ENCODE results near the gene ZSCAN23. TPM values are rescaled to one million over a fixed set of nuclear protein-coding genes. Genes with fewer than 3 reads are reported as not detected.

Gene ZSCAN23
- not detected in 5 replicates for total RNA-seq (2022; extraction: Qiagen RNA extraction)

GRCh38 chr6:28443112-28443773, at the start of gene ZSCAN23:
ZSCAN23 (minus strand) TSS chr6:28443491; CDS start chr6:28436266, 7,225 bp downstream.

DNA sequence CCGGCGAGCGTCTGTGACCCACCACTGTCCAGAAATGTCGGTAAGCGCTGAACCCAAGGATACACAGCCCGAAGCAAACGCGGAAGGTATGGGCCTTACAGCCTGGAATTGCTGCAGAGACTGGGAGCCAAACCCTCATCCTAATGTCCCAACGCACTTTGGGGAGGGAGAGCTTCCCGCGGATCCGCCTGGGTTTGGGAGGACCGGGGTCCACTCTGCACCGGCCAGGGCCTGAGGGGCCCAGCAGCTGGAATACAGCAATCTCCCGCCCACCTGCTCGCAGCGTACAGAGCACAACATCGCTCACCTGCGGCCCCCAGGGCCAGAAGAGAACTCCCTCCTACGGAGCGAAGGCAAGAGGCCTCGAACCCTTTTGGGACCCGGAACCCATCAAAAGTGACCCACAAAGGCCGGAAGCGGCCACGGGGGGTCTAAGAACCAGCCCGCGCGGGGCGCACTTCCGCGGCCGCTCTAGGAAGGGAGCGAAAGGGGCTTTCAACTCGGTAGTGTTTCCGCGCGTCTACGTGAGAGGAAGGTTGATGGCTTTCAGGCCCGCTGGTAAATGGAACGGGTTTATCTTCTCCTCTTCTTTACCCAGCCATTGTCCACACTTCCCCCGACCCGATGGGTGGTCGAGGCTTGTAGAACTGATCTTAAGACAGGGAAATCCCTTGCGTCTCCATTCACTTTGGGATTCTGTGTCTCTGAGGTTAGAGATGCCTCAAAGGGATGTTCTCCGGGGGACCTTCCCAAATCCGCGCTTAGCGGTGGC, 43.8 kb downstream of the ZSCAN23 start, which contains the start of gene ZSCAN12:
Gene ZSCAN12, minus strand, starts transcription at position 398 of the 772 bp plus-strand sequence. CDS start 1,342 bp downstream, outside the sequence.

Other genes with a start within 250 kb of the ZSCAN23 start
- gene ZSCAN9, start 218.2 kb downstream of the ZSCAN23 start, total RNA-seq (2022; extraction: Qiagen RNA extraction) = 5.8 to 8.2 TPM (median 7.4 TPM) in 5 replicates
- 2.2 to 3.1 TPM (median 2.5 TPM) in 5 replicates for gene ZKSCAN4, start 191.2 kb downstream of the ZSCAN23 start, total RNA-seq (2022; extraction: Qiagen RNA extraction)
- not detected in 5 replicates for gene NKAPL, start 184.2 kb downstream of the ZSCAN23 start, total RNA-seq (2022; extraction: Qiagen RNA extraction)
- gene ZSCAN26, start 176.3 kb downstream of the ZSCAN23 start, total RNA-seq (2022; extraction: Qiagen RNA extraction) = 3.6 to 6.9 TPM (median 5.3 TPM) in 5 replicates
- gene PGBD1, start 161.9 kb downstream of the ZSCAN23 start, total RNA-seq (2022; extraction: Qiagen RNA extraction) = 4.6 to 6.0 TPM (median 4.8 TPM) in 5 replicates
- gene ZSCAN31, start 107.3 kb downstream of the ZSCAN23 start, total RNA-seq (2022; extraction: Qiagen RNA extraction) = 1.7 to 2.8 TPM (median 2.1 TPM) in 5 replicates
- gene ZKSCAN3, start 93.5 kb downstream of the ZSCAN23 start, total RNA-seq (2022; extraction: Qiagen RNA extraction) = 1.5 to 2.6 TPM (median 2.2 TPM) in 5 replicates
- gene ZSCAN12, start 43.7 kb downstream of the ZSCAN23 start, total RNA-seq (2022; extraction: Qiagen RNA extraction) = 1.3 to 1.7 TPM (median 1.6 TPM) in 5 replicates
- not detected in 5 replicates for gene GPX6, start 72.3 kb upstream of the ZSCAN23 start, total RNA-seq (2022; extraction: Qiagen RNA extraction)
- gene GPX5, start 82.4 kb upstream of the ZSCAN23 start, total RNA-seq (2022; extraction: Qiagen RNA extraction) = not detected in 5 replicates